ENCODE measurements around the gene PCDHA2. TPM values are rescaled to one million over a fixed set of nuclear protein-coding genes. Genes with fewer than 3 reads are reported as not detected.

The PCDHA2 gene
- under 1 TPM in 1 of 3 donors, not detected in 2; 0.32 TPM for total RNA-seq
- long read RNA-seq, donor 1: 0 reads
- long read RNA-seq, donor 2: 0 reads

GRCh38 chr5:140794595-140795258, at the start of gene PCDHA2:
PCDHA2 (plus strand) TSS chr5:140794852.
- H3K9me3 ChIP-seq: peaks cover 58% of the 10 kb centered on the region
- no peak for TF ChIP-seq CTCF (IDR thresholded peaks at IDR 0.05)
- intact Hi-C loops (cut with DNase I, micrococcal nuclease): no loop called here

DNA sequence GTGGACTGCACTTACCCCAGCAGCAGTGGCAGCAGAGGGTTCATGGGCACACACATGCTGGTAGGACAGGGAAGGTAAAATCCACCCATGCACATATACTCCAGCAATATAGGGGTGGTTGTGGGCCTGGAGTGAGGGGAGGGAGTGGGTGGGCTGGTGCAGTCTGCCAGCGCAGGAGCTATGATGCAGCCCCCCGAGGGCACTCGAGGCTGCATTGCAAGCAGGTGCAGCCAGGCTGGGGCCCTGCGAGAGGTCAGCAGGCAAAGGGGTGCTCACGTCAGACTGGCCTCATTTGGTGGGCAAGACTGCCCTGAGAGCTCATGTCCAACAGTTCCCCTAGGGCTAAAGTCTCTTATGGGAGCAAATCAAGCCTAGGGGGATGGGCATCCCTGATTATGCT, 41.1 kb upstream of the PCDHA2 start:
- no peaks in the 10 kb centered on the region for H3K36me3 ChIP-seq (ENCODE audit: low read depth)
- no peak overlapping the region for H3K4me3 ChIP-seq
- H3K4me1 ChIP-seq (ENCODE audit: low read depth): no peaks in the 10 kb centered on the region
- no peak for DNase-seq
- intact Hi-C loops (cut with DNase I, micrococcal nuclease): no loop called here
- no peak for TF ChIP-seq CTCF (IDR thresholded peaks at IDR 0.05)
- ATAC-seq: no peak
- H3K9me3 ChIP-seq: peaks cover 81% of the 10 kb centered on the region

More at GRCh38 chr5:140794595-140795258, at the start of gene PCDHA2:
- Histone ChIP-seq H3K36me3 (ENCODE audit: low read depth) (no peaks in the 10 kb centered on the region), H3K4me1 (ENCODE audit: low read depth) (no peaks in the 10 kb centered on the region), H3K4me3 (no peak within 1 kb of the TSS)
- DNase-seq: no peak
- no peak for ATAC-seq

DNA sequence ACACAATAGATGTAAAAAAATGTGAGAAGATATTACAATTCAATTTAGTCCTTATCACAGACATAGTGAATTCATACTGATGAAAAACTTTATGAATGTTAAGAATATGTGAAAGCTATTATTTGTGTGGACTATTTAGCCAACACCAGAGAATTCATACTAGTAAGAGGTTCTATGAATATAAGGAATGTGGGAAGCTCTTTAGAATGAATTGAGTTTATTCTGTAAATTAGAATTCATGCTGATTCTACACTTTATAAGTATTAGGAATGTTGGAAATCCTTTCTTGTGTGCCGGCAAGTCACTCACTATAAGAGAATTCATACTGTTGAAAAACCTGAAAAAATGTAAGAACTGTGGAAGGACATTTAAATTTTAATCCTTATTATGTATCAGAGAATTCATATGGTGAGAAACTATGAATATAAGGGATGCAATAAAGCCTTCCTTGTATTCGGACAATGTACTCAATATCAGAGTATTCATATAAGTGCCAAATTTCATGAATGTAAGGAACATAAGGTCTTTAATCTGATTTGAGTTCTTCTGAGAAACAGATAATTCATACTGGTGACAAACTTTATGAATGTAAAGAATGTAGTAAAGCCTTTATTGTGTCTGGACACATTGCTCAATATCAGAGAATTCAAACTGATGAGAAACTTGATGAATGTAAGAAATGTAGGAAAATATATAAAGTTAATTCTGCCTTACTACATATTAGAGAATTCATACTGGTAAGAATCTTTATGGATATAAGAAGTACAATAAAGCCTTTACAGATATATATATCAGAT, 30.3 kb upstream of the PCDHA2 start:
- intact Hi-C loops (cut with DNase I, micrococcal nuclease): no loop called here
- Histone ChIP-seq H3K4me1 (ENCODE audit: low read depth) (no peaks in the 10 kb centered on the region), H3K36me3 (ENCODE audit: low read depth) (no peaks in the 10 kb centered on the region), H3K9me3 (peaks cover 95% of the 10 kb centered on the region), H3K4me3 (no peak overlapping the region)
- TF ChIP-seq CTCF (IDR thresholded peaks at IDR 0.05): no peak
- DNase-seq: no peak
- no peak for ATAC-seq

DNA sequence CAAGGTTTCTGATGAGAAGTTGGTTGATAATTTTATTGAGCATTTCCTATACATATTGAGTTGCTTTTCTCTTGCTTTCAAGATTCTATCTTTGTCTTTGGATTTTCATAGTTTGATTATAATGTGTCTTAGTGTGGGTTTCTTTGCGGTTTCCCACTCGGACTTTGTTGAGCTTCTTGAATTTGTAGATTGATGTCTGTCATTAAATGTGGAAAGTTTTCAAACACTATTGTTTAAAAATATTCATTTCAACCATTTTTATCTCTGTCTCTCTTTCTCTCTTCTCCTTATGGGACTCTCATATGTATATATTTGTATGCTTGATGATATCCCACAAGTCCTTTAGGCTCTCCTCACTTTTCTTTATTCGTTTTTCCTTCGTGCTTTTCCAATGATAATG, 27.2 kb upstream of the PCDHA2 start:
- Histone ChIP-seq H3K9me3 (peaks cover 95% of the 10 kb centered on the region), H3K4me1 (ENCODE audit: low read depth) (no peaks in the 10 kb centered on the region), H3K36me3 (ENCODE audit: low read depth) (no peaks in the 10 kb centered on the region), H3K4me3 (no peak overlapping the region)
- TF ChIP-seq CTCF (IDR thresholded peaks at IDR 0.05): no peak
- no peak for DNase-seq
- intact Hi-C loops (cut with DNase I, micrococcal nuclease): no loop called here
- no peak for ATAC-seq

DNA sequence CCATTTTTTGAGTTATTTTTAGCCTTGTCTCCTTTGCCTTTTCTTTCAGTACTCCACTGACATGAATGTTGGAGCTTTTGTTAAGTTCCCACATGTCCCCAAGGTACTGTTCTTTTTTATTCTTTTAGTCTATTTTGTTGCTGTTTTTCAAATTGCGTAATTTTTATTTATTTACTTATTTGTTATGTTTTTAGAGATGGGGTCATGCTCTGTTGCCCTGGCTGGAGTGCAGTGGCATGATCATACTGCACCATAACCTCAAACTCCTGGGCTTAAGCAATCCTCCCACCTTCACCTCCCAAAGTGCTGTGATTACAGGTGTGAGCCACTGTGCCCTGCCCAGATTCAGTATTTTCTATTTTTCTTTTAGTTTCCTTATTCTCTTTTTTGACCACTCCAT, 14.1 kb upstream of the PCDHA2 start:
- H3K4me1 ChIP-seq (ENCODE audit: low read depth): no peaks in the 10 kb centered on the region
- DNase-seq (no peak), ATAC-seq (no peak)
- no peak for TF ChIP-seq CTCF (IDR thresholded peaks at IDR 0.05)
- peaks cover 69% of the 10 kb centered on the region for H3K9me3 ChIP-seq
- no peak overlapping the region for H3K4me3 ChIP-seq
- intact Hi-C loops (cut with DNase I, micrococcal nuclease): no loop called here
- no peaks in the 10 kb centered on the region for H3K36me3 ChIP-seq (ENCODE audit: low read depth)
